HUES48 (cell line): ENCODE measurements around the gene SAMD13.

Source experiments
- H3K27ac ChIP-seq: one replicate; pipeline ENCODE4 v1.7.0; 2013; ENCODE audit warnings: low read depth, low read length, inconsistent platforms
- H3K27me3 ChIP-seq: 2 replicates; pipeline ENCODE4 v1.6.1; 2013; ENCODE audit warnings: mild to moderate bottlenecking, low read length; ENCODE audit not compliant: control insufficient read depth, insufficient read depth
- H3K36me3 ChIP-seq: 2 replicates; pipeline ENCODE4 v1.6.1; 2013; ENCODE audit warnings: low read length; ENCODE audit not compliant: control insufficient read depth, insufficient read depth
- H3K4me1 ChIP-seq: 2 replicates; pipeline ENCODE4 v1.6.1; 2013; ENCODE audit warnings: mild to moderate bottlenecking, low read length; ENCODE audit not compliant: control insufficient read depth, insufficient read depth
- H3K4me3 ChIP-seq: 2 replicates; pipeline ENCODE4 v1.5.1; 2013; ENCODE audit warnings: mild to moderate bottlenecking, low read depth, low read length
- H3K9ac ChIP-seq: 2 replicates; pipeline ENCODE4 v1.6.1; 2013; ENCODE audit warnings: mild to moderate bottlenecking, low read depth, low read length, moderate library complexity
- H3K9me3 ChIP-seq: 2 replicates; pipeline ENCODE4 v1.6.1; 2013; ENCODE audit warnings: low read length; ENCODE audit not compliant: control insufficient read depth, insufficient read depth

SAMD13 gene

GRCh38 chr1:84301004-84301784 lies at the start of gene SAMD13:
Gene SAMD13, plus strand, starts transcription at chr1:84301708. Its CDS starts 1,527 bp downstream, at chr1:84303235.
- Histone ChIP-seq H3K36me3 (no peaks in the 10 kb centered on the region), H3K27me3 (no peaks in the 10 kb centered on the region), H3K4me1 (peaks cover 49% of the 10 kb centered on the region), H3K9ac (0 out of 2 replicates have a peak within 1 kb of the TSS, but pooled peaks have one; percentile 10), H3K4me3 (peak within 1 kb of the TSS; percentile 51), H3K27ac (peak within 1 kb of the TSS; percentile 82), H3K9me3 (no peaks in the 10 kb centered on the region)

GRCh38 chr1:84253036-84253435 lies 48.5 kb upstream of the SAMD13 start:
- Histone ChIP-seq H3K4me1 (peaks cover 8% of the 10 kb centered on the region), H3K36me3 (no peaks in the 10 kb centered on the region), H3K27ac (no peak overlapping the region), H3K27me3 (no peaks in the 10 kb centered on the region), H3K9ac (no peak overlapping the region), H3K9me3 (no peaks in the 10 kb centered on the region), H3K4me3 (no peak overlapping the region)

GRCh38 chr1:84253891-84254290 lies 47.6 kb upstream of the SAMD13 start:
- no peak overlapping the region for H3K9ac ChIP-seq
- no peaks in the 10 kb centered on the region for H3K36me3 ChIP-seq
- no peak overlapping the region for H3K4me3 ChIP-seq
- no peaks in the 10 kb centered on the region for H3K27me3 ChIP-seq
- no peaks in the 10 kb centered on the region for H3K9me3 ChIP-seq
- no peak overlapping the region for H3K27ac ChIP-seq
- peaks cover 8% of the 10 kb centered on the region for H3K4me1 ChIP-seq

GRCh38 chr1:84254703-84255238 lies 46.7 kb upstream of the SAMD13 start:
- H3K36me3 ChIP-seq, result no peaks in the 10 kb centered on the region
- no peak overlapping the region for H3K9ac ChIP-seq
- no peak overlapping the region for H3K4me3 ChIP-seq
- H3K27me3 ChIP-seq, result no peaks in the 10 kb centered on the region
- peaks cover 8% of the 10 kb centered on the region for H3K4me1 ChIP-seq
- H3K27ac ChIP-seq, result no peak overlapping the region
- no peaks in the 10 kb centered on the region for H3K9me3 ChIP-seq

- Histone ChIP-seq H3K9ac (no peak overlapping the region), H3K27ac (no peak overlapping the region), H3K27me3 (no peaks in the 10 kb centered on the region), H3K36me3 (no peaks in the 10 kb centered on the region), H3K9me3 (no peaks in the 10 kb centered on the region), H3K4me3 (no peak overlapping the region), H3K4me1 (peaks cover 8% of the 10 kb centered on the region)
Observed at GRCh38 chr1:84255582-84255981, 45.9 kb upstream of the SAMD13 start.

GRCh38 chr1:84257617-84258016 lies 43.9 kb upstream of the SAMD13 start:
- Histone ChIP-seq H3K27me3 (no peaks in the 10 kb centered on the region), H3K4me3 (no peak overlapping the region), H3K9ac (no peak overlapping the region), H3K4me1 (peaks cover 8% of the 10 kb centered on the region), H3K9me3 (no peaks in the 10 kb centered on the region), H3K36me3 (no peaks in the 10 kb centered on the region), H3K27ac (no peak overlapping the region)

- Histone ChIP-seq H3K9ac (no peak overlapping the region), H3K36me3 (no peaks in the 10 kb centered on the region), H3K4me3 (no peak overlapping the region), H3K27ac (no peak overlapping the region), H3K4me1 (peaks cover 7% of the 10 kb centered on the region), H3K9me3 (no peaks in the 10 kb centered on the region), H3K27me3 (no peaks in the 10 kb centered on the region)
Observed at GRCh38 chr1:84259376-84259775, 42.1 kb upstream of the SAMD13 start.

- Histone ChIP-seq H3K9ac (no peak overlapping the region), H3K4me1 (peaks cover under 1% of the 10 kb centered on the region; the same call in 1 of the 2 replicates), H3K27me3 (no peaks in the 10 kb centered on the region), H3K27ac (no peak overlapping the region), H3K4me3 (no peak overlapping the region), H3K36me3 (no peaks in the 10 kb centered on the region), H3K9me3 (no peaks in the 10 kb centered on the region)
Observed at GRCh38 chr1:84259989-84260388, 41.5 kb upstream of the SAMD13 start.

- no peak overlapping the region for H3K4me3 ChIP-seq
- H3K9me3 ChIP-seq, result no peaks in the 10 kb centered on the region
- no peak overlapping the region for H3K9ac ChIP-seq
- H3K27ac ChIP-seq, result no peak overlapping the region
- no peaks in the 10 kb centered on the region for H3K36me3 ChIP-seq
- no peaks in the 10 kb centered on the region for H3K27me3 ChIP-seq
- no peaks in the 10 kb centered on the region for H3K4me1 ChIP-seq
Observed at GRCh38 chr1:84260852-84261518, 40.5 kb upstream of the SAMD13 start.

GRCh38 chr1:84264961-84265360 lies 36.5 kb upstream of the SAMD13 start:
- Histone ChIP-seq H3K4me1 (no peaks in the 10 kb centered on the region), H3K36me3 (no peaks in the 10 kb centered on the region), H3K9me3 (no peaks in the 10 kb centered on the region), H3K27ac (no peak overlapping the region), H3K9ac (no peak overlapping the region), H3K27me3 (no peaks in the 10 kb centered on the region), H3K4me3 (no peak overlapping the region)

- Histone ChIP-seq H3K4me3 (no peak overlapping the region), H3K9me3 (no peaks in the 10 kb centered on the region), H3K4me1 (no peaks in the 10 kb centered on the region), H3K27me3 (no peaks in the 10 kb centered on the region), H3K9ac (no peak overlapping the region), H3K36me3 (no peaks in the 10 kb centered on the region), H3K27ac (no peak overlapping the region)
Observed at GRCh38 chr1:84265867-84266266, 35.6 kb upstream of the SAMD13 start.
